ENCODE measurements around the gene TMEM176B. TPM values are rescaled to one million over a fixed set of nuclear protein-coding genes. Genes with fewer than 3 reads are reported as not detected.

The TMEM176B gene
- polyA plus RNA-seq, 3 donors = 30.6 to 1,279 (median 415) TPM

- 2% methylated on average over 41 of the region's 54 CpGs for WGBS (ENCODE audit: insufficient coverage)
These were observed 547 bp upstream of the TMEM176B start, which contains the start of gene TMEM176A for GRCh38 chr7:150800581-150801241. TSS of gene TMEM176A (plus strand) at chr7:150800769. CDS start at chr7:150801551, 782 bp downstream.

More at GRCh38 chr7:150800581-150801241, 547 bp upstream of the TMEM176B start, which contains the start of gene TMEM176A:
- peak within 1 kb of the TSS; percentile 84 for H3K4me2 ChIP-seq (replicated peaks; ENCODE audit: extremely low read depth, low read length, poor library complexity, severe bottlenecking)
- H3K27ac ChIP-seq (ENCODE audit: low read depth in 1 of 2, low read length in 2 of 2) = peak within 1 kb of the TSS in 1 of 2 donors; percentile 73
- peak within 1 kb of the TSS; percentile 50 to 91 (median 88) for H3K4me3 ChIP-seq (replicated peaks in 1 of 3; ENCODE audit: low read depth in 2 of 3, low read length in 3 of 3)
- peaks cover 21% of the 10 kb centered on the region for H4K20me1 ChIP-seq (ENCODE audit: insufficient read depth, low read length)
- DNase-seq = no peak
- peak within 1 kb of the TSS; percentile 73 for H2AFZ ChIP-seq (ENCODE audit: insufficient read depth, low read depth, low read length, poor library complexity, severe bottlenecking)
- peaks cover 55 to 62% of the 10 kb centered on the region in 2 donors for H3K36me3 Mint-ChIP-seq
- TF ChIP-seq CTCF (IDR thresholded peaks at IDR 0.05) = no peak
- H3K27me3 Mint-ChIP-seq (ENCODE audit: low read depth in 3 of 3) = peaks cover 0 to 50% (median 34%) of the 10 kb centered on the region in 3 donors
- peak within 1 kb of the TSS; percentile 71 for H3K9ac ChIP-seq (ENCODE audit: insufficient read depth, low read length, poor library complexity, severe bottlenecking)
- H3K27ac Mint-ChIP-seq = peak within 1 kb of the TSS in 4 of 7 donors; percentile 66 to 84 (median 78)
- peaks cover 48% of the 10 kb centered on the region for H3K4me1 Mint-ChIP-seq
- H3K4me1 ChIP-seq (ENCODE audit: control insufficient read depth in 1 of 2, insufficient read depth in 2 of 2, low read length in 2 of 2) = peaks cover 23 to 68% of the 10 kb centered on the region in 2 donors
- peaks cover 2 to 40% of the 10 kb centered on the region in 2 donors for H3K27me3 ChIP-seq (ENCODE audit: control insufficient read depth in 2 of 2, insufficient read depth in 2 of 2, low read length in 2 of 2)
- intact Hi-C loops (cut with micrococcal nuclease) = no loop called here
- peaks cover 35% of the 10 kb centered on the region for H3K79me2 ChIP-seq (ENCODE audit: insufficient read depth, low read length)
- H3K36me3 ChIP-seq (replicated peaks in 1 of 2; ENCODE audit: control insufficient read depth in 1 of 2, insufficient read depth in 2 of 2, low read length in 2 of 2) = peaks cover 0 to 44% of the 10 kb centered on the region in 2 donors
- peaks cover 4 to 18% (median 11%) of the 10 kb centered on the region in 7 donors for H3K9me3 Mint-ChIP-seq
- peak within 1 kb of the TSS; percentile 83 to 94 for H3K4me3 Mint-ChIP-seq
- peaks cover under 1 to 3% of the 10 kb centered on the region in 2 donors for H3K9me3 ChIP-seq (replicated peaks in 1 of 2; ENCODE audit: control insufficient read depth in 1 of 2, insufficient read depth in 1 of 2, low read length in 2 of 2)

Measured in CD14-positive monocyte (primary cell).